Measurements from ENCODE around the gene PTGES2. TPM values are rescaled to one million over a fixed set of nuclear protein-coding genes. Genes with fewer than 3 reads are reported as not detected.

PTGES2 gene
- total RNA-seq (100 to 1,000 TPM; 102 to 150 (median 116) TPM), polyA plus RNA-seq (100 to 1,000 TPM in 2 of 3 donors, 10 to 100 TPM in 1; 61.2 to 134 (median 119) TPM)
- long read RNA-seq, donor 1, transcript PTGES2-202 (7 exons, 2,331 nt): major isoform, 161 of 192 reads
- long read RNA-seq, donor 1, partial matches to known transcripts: 10 of 192 reads
- long read RNA-seq, donor 1, other reads (novel, unspliced or antisense): 21 of 192 reads
- long read RNA-seq, donor 2, transcript PTGES2-202 (7 exons, 2,331 nt): major isoform, 372 of 441 reads
- long read RNA-seq, donor 2, partial matches to known transcripts: 26 of 441 reads
- long read RNA-seq, donor 2, other reads (novel, unspliced or antisense): 43 of 441 reads

GRCh38 chr9:128127568-128127989 is at the start of gene PTGES2:
PTGES2 (minus strand) TSS chr9:128127729; CDS start chr9:128127717, 12 bp downstream.
- TF ChIP-seq CTCF (IDR thresholded peaks at IDR 0.05): no peak
- Histone ChIP-seq H3K27me3 (ENCODE audit: insufficient read depth in 3 of 3, low read length in 2 of 3) (no peaks in the 10 kb centered on the region), H3K36me3 (ENCODE audit: insufficient read depth in 1 of 2, low read depth in 1 of 2) (peaks cover 0 to 32% of the 10 kb centered on the region in 2 donors), H3K4me3 (peak within 1 kb of the TSS; percentile 98), H3K27ac (peak within 1 kb of the TSS; percentile 95), H3K9me3 (no peaks in the 10 kb centered on the region), H3K4me1 (peaks cover 31% of the 10 kb centered on the region)
- 0 to 1% (median 0%) methylated on average over 41 to 56 of the region's 56 CpGs for WGBS, 3 donors
- intact Hi-C loops (cut with DNase I): no loop called here
- ATAC-seq: peak; percentile 83 to 88 (median 84)
- peak; percentile 93 to 94 for DNase-seq

- Histone ChIP-seq H3K36me3 (ENCODE audit: insufficient read depth in 1 of 2, low read depth in 1 of 2) (peaks cover 0 to 95% of the 10 kb centered on the region in 2 donors), H3K4me3 (no peak overlapping the region), H3K27me3 (ENCODE audit: insufficient read depth in 3 of 3, low read length in 2 of 3) (no peaks in the 10 kb centered on the region), H3K4me1 (no peaks in the 10 kb centered on the region), H3K9me3 (no peaks in the 10 kb centered on the region), H3K27ac (no peak overlapping the region)
- ATAC-seq (no peak), DNase-seq (no peak)
- WGBS, 3 donors: 98 to 100% (median 98%) methylated on average over 2 of the region's 2 CpGs
- no peak for TF ChIP-seq CTCF (IDR thresholded peaks at IDR 0.05)
- intact Hi-C loops (cut with DNase I): no loop called here
These were observed 48.2 kb upstream of the PTGES2 start for GRCh38 chr9:128175726-128176125.

GRCh38 chr9:128175102-128175563 is 47.6 kb upstream of the PTGES2 start:
- intact Hi-C loops (cut with DNase I): no loop called here
- 86 to 91% (median 87%) methylated on average over 8 of the region's 8 CpGs for WGBS, 3 donors
- DNase-seq (no peak), ATAC-seq (no peak)
- Histone ChIP-seq H3K4me3 (no peak overlapping the region), H3K4me1 (no peaks in the 10 kb centered on the region), H3K9me3 (no peaks in the 10 kb centered on the region), H3K27ac (no peak overlapping the region), H3K27me3 (ENCODE audit: insufficient read depth in 3 of 3, low read length in 2 of 3) (no peaks in the 10 kb centered on the region), H3K36me3 (ENCODE audit: insufficient read depth in 1 of 2, low read depth in 1 of 2) (peaks cover 0 to 95% of the 10 kb centered on the region in 2 donors)
- no peak for TF ChIP-seq CTCF (IDR thresholded peaks at IDR 0.05)

- intact Hi-C loops (cut with DNase I): no loop called here
- no peak for TF ChIP-seq CTCF (IDR thresholded peaks at IDR 0.05)
- Histone ChIP-seq H3K4me1 (no peaks in the 10 kb centered on the region), H3K36me3 (ENCODE audit: insufficient read depth in 1 of 2, low read depth in 1 of 2) (peaks cover 0 to 95% of the 10 kb centered on the region in 2 donors), H3K27me3 (ENCODE audit: insufficient read depth in 3 of 3, low read length in 2 of 3) (no peaks in the 10 kb centered on the region), H3K9me3 (no peaks in the 10 kb centered on the region), H3K4me3 (no peak overlapping the region), H3K27ac (no peak overlapping the region)
- DNase-seq: no peak
- ATAC-seq: no peak
- WGBS, 3 donors: 74 to 92% (median 86%) methylated on average over 4 of the region's 4 CpGs
These were observed 46.5 kb upstream of the PTGES2 start for GRCh38 chr9:128174062-128174461.

Measured in psoas muscle (tissue), 8 donors.